ENCODE results near the gene PRPS1. TPM values are rescaled to one million over a fixed set of nuclear protein-coding genes. Genes with fewer than 3 reads are reported as not detected.

PRPS1 gene
- polyA plus RNA-seq, 1 donor from 2014 or later, result 60.8 TPM

GRCh38 chrX:107672955-107673378, 44.7 kb downstream of the PRPS1 start:
- Histone ChIP-seq H3K36me3 (ENCODE audit: insufficient read depth, low read length) (no peaks in the 10 kb centered on the region), H3K9ac (ENCODE audit: low read length) (no peak overlapping the region), H2AFZ (ENCODE audit: low read depth, low read length) (no peak overlapping the region), H4K20me1 (ENCODE audit: insufficient read depth) (no peaks in the 10 kb centered on the region), H3K9me3 (ENCODE audit: low read length) (no peaks in the 10 kb centered on the region), H3K9me2 (ENCODE audit: insufficient read depth, low read length) (no peaks in the 10 kb centered on the region), H3F3A (ENCODE audit: insufficient read depth, low read length, poor library complexity, severe bottlenecking) (no peaks in the 10 kb centered on the region), H3K27ac (ENCODE audit: low read length) (no peak overlapping the region), H3K4me3 (ENCODE audit: low read length) (no peak overlapping the region), H3K4me2 (ENCODE audit: low read length) (no peak overlapping the region), H3K79me2 (replicated peaks; ENCODE audit: insufficient read depth, low read length) (no peaks in the 10 kb centered on the region), H3K27me3 (ENCODE audit: insufficient read depth, low read depth, low read length) (no peaks in the 10 kb centered on the region)
- TF ChIP-seq REST (IDR thresholded peaks at IDR 0.05; ENCODE audit: borderline replicate concordance), result no peak
- no peak for TF ChIP-seq MXI1 (conservative IDR thresholded peaks at IDR 0.05; ENCODE audit: poor library complexity, severe bottlenecking)

GRCh38 chrX:107673431-107673830, 45.1 kb downstream of the PRPS1 start:
- Histone ChIP-seq H3F3A (ENCODE audit: insufficient read depth, low read length, poor library complexity, severe bottlenecking) (no peaks in the 10 kb centered on the region), H3K36me3 (ENCODE audit: insufficient read depth, low read length) (no peaks in the 10 kb centered on the region), H3K9me2 (ENCODE audit: insufficient read depth, low read length) (no peaks in the 10 kb centered on the region), H4K20me1 (ENCODE audit: insufficient read depth) (no peaks in the 10 kb centered on the region), H3K79me2 (replicated peaks; ENCODE audit: insufficient read depth, low read length) (no peaks in the 10 kb centered on the region), H3K9me3 (ENCODE audit: low read length) (no peaks in the 10 kb centered on the region), H3K9ac (ENCODE audit: low read length) (no peak overlapping the region), H3K27me3 (ENCODE audit: insufficient read depth, low read depth, low read length) (no peaks in the 10 kb centered on the region), H3K4me2 (ENCODE audit: low read length) (no peak overlapping the region), H3K27ac (ENCODE audit: low read length) (no peak overlapping the region), H2AFZ (ENCODE audit: low read depth, low read length) (no peak overlapping the region), H3K4me3 (ENCODE audit: low read length) (no peak overlapping the region)
- no peak for TF ChIP-seq REST (IDR thresholded peaks at IDR 0.05; ENCODE audit: borderline replicate concordance)
- no peak for TF ChIP-seq EZH2 (IDR thresholded peaks at IDR 0.05; ENCODE audit: borderline replicate concordance, insufficient read depth, low read length, poor library complexity, severe bottlenecking)
- TF ChIP-seq SMC3 (conservative IDR thresholded peaks at IDR 0.05; ENCODE audit: poor library complexity), result no peak
- TF ChIP-seq TAF1 (IDR thresholded peaks at IDR 0.05; ENCODE audit: low read depth), result no peak
- TF ChIP-seq RAD21 (conservative IDR thresholded peaks at IDR 0.05), result no peak
- TF ChIP-seq, protein P1, sequence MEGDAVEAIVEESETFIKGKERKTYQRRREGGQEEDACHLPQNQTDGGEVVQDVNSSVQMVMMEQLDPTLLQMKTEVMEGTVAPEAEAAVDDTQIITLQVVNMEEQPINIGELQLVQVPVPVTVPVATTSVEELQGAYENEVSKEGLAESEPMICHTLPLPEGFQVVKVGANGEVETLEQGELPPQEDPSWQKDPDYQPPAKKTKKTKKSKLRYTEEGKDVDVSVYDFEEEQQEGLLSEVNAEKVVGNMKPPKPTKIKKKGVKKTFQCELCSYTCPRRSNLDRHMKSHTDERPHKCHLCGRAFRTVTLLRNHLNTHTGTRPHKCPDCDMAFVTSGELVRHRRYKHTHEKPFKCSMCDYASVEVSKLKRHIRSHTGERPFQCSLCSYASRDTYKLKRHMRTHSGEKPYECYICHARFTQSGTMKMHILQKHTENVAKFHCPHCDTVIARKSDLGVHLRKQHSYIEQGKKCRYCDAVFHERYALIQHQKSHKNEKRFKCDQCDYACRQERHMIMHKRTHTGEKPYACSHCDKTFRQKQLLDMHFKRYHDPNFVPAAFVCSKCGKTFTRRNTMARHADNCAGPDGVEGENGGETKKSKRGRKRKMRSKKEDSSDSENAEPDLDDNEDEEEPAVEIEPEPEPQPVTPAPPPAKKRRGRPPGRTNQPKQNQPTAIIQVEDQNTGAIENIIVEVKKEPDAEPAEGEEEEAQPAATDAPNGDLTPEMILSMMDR (IDR thresholded peaks at IDR 0.05; ENCODE audit: poor library complexity, severe bottlenecking), result no peak
- TF ChIP-seq EP300 (conservative IDR thresholded peaks at IDR 0.05; ENCODE audit: poor library complexity, severe bottlenecking), result no peak
- no peak for TF ChIP-seq POLR2AphosphoS5 (IDR thresholded peaks at IDR 0.05)

Measured in neural cell (in vitro differentiated cells).